ENCODE data around the gene UBE2J2. TPM values are rescaled to one million over a fixed set of nuclear protein-coding genes. Genes with fewer than 3 reads are reported as not detected.

UBE2J2 gene
- total RNA-seq, 1 donor from 2014 or later, result 52.0 TPM

DNA sequence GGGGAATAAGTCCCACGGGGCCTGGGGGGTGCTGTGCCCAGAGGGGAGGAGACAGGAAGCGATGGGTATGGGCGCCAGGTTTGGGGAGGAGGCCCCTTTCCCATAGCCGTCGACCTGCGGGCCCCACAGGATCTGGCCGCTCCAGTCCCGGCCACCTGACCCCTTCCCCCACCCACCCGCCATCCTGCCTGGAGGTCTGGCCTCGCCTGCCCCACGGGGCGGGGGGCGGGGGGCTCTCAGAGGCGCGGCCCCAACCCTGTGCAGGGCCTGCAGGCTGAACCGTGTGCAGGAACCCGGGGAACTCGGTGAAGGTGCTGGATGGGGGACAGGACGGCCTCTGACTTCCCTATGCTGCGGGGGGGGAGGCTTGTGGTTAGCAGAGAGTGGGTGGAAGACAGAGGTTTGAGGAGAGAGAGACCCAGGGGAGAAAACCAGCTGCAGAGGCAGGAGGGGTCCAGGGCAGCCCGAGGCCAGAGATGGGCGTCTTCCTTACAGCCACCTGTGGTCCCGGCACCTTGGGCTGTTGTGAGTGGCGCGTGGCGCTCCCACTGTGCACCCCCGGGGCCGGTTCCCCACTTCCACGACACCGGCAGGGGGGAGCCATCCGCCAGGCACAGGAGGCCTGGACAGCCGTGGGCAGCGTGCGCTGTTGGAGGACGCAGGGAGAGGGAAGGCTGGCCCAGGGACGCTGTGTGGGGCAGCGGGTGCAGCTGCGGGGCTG lies 64.8 kb downstream of the UBE2J2 start:
- DNase-seq (ENCODE audit: low spot score), result peak; percentile 88
- Mint-ChIP-seq H3K9me3 (ENCODE audit: low read depth) (no peaks in the 10 kb centered on the region), H3K27ac (ENCODE audit: unreplicated experiment) (peak overlapping the region; percentile 73), H3K27me3 (ENCODE audit: low read depth) (no peaks in the 10 kb centered on the region), H3K4me3 (ENCODE audit: unreplicated experiment) (no peak overlapping the region), H3K36me3 (ENCODE audit: low read depth) (no peaks in the 10 kb centered on the region), H3K4me1 (ENCODE audit: low read depth) (peaks cover 12% of the 10 kb centered on the region)
- TF ChIP-seq CTCF (IDR thresholded peaks at IDR 0.05), result no peak

DNA sequence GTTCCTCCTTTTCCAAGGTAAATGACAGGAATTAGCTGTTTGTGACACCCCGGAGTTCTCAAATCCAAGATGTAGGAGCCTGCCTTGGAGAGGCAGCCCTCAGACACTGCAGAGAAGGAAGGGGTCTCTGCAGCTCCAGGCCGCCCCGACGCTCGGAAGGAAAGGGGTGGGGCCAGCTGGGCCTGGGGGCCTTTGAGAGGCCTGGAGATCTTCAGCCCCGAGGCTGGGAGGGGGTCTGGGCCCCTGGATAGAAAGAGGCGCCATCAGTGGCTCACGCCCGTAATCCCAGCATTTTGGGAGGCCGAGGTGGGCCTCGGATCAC lies 66.1 kb downstream of the UBE2J2 start:
- Mint-ChIP-seq H3K27me3 (ENCODE audit: low read depth) (no peaks in the 10 kb centered on the region), H3K36me3 (ENCODE audit: low read depth) (no peaks in the 10 kb centered on the region), H3K4me3 (ENCODE audit: unreplicated experiment) (no peak overlapping the region), H3K27ac (ENCODE audit: unreplicated experiment) (no peak overlapping the region), H3K9me3 (ENCODE audit: low read depth) (no peaks in the 10 kb centered on the region), H3K4me1 (ENCODE audit: low read depth) (peaks cover 12% of the 10 kb centered on the region)
- no peak for TF ChIP-seq CTCF (IDR thresholded peaks at IDR 0.05)
- peak; percentile 50 for DNase-seq (ENCODE audit: low spot score)

DNA sequence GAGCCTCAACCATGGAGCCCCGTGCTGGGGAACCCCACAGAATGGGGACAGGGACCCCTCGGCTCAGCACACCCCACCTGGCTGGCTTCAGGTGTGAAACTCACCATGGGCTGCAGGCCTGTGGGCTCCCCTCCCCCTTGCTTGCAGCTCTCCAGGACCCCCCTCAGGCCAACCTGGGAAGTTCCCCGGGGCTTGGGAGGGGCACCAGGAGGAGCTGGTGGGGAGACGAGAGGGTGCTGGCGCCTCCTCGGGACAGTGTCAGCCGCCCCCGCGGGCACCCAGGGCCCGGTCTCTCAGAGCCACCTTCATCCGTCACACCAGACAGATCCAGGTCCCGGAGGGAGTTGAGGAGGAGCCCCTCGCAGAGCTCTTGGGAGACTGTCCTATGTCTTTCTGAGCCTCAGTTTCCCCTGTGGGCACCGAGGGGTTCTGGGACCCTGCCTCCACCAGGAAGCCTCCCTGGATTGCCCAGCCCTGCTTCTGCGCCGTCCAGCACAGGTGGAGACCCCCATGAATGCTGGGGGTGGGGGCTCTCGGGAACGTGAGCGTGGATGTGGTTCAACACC lies 66.6 kb downstream of the UBE2J2 start:
- Mint-ChIP-seq H3K36me3 (ENCODE audit: low read depth) (no peaks in the 10 kb centered on the region), H3K4me3 (ENCODE audit: unreplicated experiment) (no peak overlapping the region), H3K27me3 (ENCODE audit: low read depth) (no peaks in the 10 kb centered on the region), H3K4me1 (ENCODE audit: low read depth) (peaks cover 12% of the 10 kb centered on the region), H3K9me3 (ENCODE audit: low read depth) (no peaks in the 10 kb centered on the region), H3K27ac (ENCODE audit: unreplicated experiment) (no peak overlapping the region)
- peak; percentile 22 for TF ChIP-seq CTCF (IDR thresholded peaks at IDR 0.05)
- DNase-seq (ENCODE audit: low spot score), result peak; percentile 82

DNA sequence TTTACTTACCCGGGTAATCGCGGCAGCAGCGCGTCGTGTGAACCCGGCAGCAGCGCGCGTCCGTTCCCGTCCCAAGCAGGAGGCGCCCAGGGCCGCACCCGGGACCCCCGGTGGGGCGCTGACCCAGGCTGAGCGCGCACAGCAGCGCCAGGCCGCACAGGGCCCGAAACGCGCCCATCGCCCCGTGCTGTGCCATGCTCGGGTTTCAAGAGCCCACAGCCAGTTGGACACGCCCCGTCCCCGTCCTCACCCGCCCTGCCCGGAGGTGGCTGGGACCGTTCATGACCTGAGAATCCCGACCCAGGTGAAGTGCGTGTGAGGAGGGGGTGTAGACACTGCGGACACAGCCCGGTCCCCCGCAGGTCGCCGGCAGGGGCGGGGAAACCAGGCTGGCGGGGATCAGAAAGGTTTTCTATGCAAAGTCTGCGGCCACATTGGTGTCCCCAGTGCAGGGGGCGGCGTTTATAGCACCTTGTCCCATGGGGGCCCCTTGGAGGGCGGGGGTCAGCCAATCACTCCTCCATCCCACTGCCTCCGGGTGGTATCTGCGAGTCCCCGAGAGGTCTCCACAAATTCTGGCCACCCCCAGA lies 67.2 kb downstream of the UBE2J2 start, which contains the start of gene TNFRSF18:
Gene TNFRSF18, minus strand, starts transcription at position 217 of the 590 bp plus-strand sequence. Its CDS starts 21 bp downstream, at position 196.
- H3K27ac Mint-ChIP-seq (ENCODE audit: unreplicated experiment), result no peak within 1 kb of the TSS
- no peaks in the 10 kb centered on the region for H3K27me3 Mint-ChIP-seq (ENCODE audit: low read depth)
- peaks cover 12% of the 10 kb centered on the region for H3K4me1 Mint-ChIP-seq (ENCODE audit: low read depth)
- no peak for TF ChIP-seq CTCF (IDR thresholded peaks at IDR 0.05)
- H3K9me3 Mint-ChIP-seq (ENCODE audit: low read depth), result no peaks in the 10 kb centered on the region
- H3K36me3 Mint-ChIP-seq (ENCODE audit: low read depth), result no peaks in the 10 kb centered on the region
- peak; percentile 82 for DNase-seq (ENCODE audit: low spot score)
- no peak within 1 kb of the TSS for H3K4me3 Mint-ChIP-seq (ENCODE audit: unreplicated experiment)

DNA sequence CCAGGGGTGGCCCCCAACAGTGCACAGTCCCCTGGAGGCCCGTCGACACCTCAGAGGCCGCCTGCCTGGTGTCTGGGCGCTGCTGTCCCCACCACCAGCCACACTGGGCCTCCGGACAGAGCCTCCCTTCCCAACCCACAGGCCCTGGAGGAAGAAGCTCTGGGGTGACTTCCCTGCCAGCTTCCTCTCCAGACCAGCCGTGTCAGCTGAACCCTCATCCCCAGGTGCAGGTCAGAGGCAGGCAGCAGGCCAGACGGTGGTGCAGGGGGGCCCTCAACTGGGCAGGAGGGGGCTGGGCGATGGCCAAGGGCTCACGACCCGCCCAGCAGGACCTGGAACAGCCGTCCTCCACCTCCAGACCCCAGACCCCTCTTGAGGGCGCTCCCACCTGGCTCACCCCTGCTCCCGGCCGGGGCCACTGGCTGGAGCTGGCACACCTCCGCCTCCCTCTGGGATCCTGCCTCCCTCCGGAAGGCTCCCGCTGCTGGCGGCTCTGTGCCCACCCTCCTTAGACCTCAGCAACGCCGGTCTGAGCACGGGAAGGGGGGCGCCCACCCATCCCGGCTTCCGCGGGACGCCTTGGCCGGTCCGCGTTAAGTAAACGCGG lies 67.8 kb downstream of the UBE2J2 start:
- Mint-ChIP-seq H3K27ac (ENCODE audit: unreplicated experiment) (no peak overlapping the region), H3K36me3 (ENCODE audit: low read depth) (no peaks in the 10 kb centered on the region), H3K4me1 (ENCODE audit: low read depth) (peaks cover 12% of the 10 kb centered on the region), H3K4me3 (ENCODE audit: unreplicated experiment) (no peak overlapping the region), H3K27me3 (ENCODE audit: low read depth) (no peaks in the 10 kb centered on the region), H3K9me3 (ENCODE audit: low read depth) (no peaks in the 10 kb centered on the region)
- no peak for TF ChIP-seq CTCF (IDR thresholded peaks at IDR 0.05)
- peak; percentile 87 for DNase-seq (ENCODE audit: low spot score)

Data from chondrocyte (in vitro differentiated cells).